Spleen (tissue), 11 donors: ENCODE measurements around the gene PLK5. TPM values are rescaled to one million over a fixed set of nuclear protein-coding genes. Genes with fewer than 3 reads are reported as not detected.

Experiments used
- DNase-seq: peaks from one replicate; pipeline ENCODE4 v3.0.0-alpha.2; 2020
- H3K27ac ChIP-seq, 8 donors: fragments of 200-600 bp; sonication (generic) in 7 of 8; 1 replicate in 4 of 8; 2 replicates in 4 of 8; pipeline versions ENCODE4 v1.5.0 to v1.8.0; 2016 to 2021; ENCODE audit warnings: inconsistent platforms in 4 of 8, mild to moderate bottlenecking in 4 of 8, moderate library complexity in 1 of 8
- H3K27me3 ChIP-seq, 7 donors: fragments of 200-600 bp; sonication (generic) in 6 of 7; replicated peaks in 1 of 7; 1 replicate in 4 of 7; 2 replicates in 3 of 7; pipeline versions ENCODE4 v1.5.0 to v1.8.0; 2016 to 2021; ENCODE audit warnings: inconsistent platforms in 3 of 7, mild to moderate bottlenecking in 1 of 7
- H3K36me3 ChIP-seq, 6 donors: fragments of 200-600 bp; sonication (generic) in 5 of 6; 1 replicate in 4 of 6; 2 replicates in 2 of 6; pipeline versions ENCODE4 v1.5.0 to v1.8.0; 2016 to 2021; ENCODE audit warnings: inconsistent platforms in 2 of 6
- H3K4me1 ChIP-seq, 6 donors: fragments of 200-600 bp; sonication (generic) in 5 of 6; 1 replicate in 3 of 6; 2 replicates in 3 of 6; pipeline versions ENCODE4 v1.5.0 to v1.8.0; 2016 to 2021; ENCODE audit warnings: inconsistent platforms in 3 of 6
- H3K4me3 ChIP-seq, 8 donors: fragments of 200-600 bp; sonication (generic) in 7 of 8; 1 replicate in 4 of 8; 2 replicates in 4 of 8; pipeline versions ENCODE4 v1.5.0 to v1.8.0; 2016 to 2021; ENCODE audit warnings: inconsistent platforms in 4 of 8, mild to moderate bottlenecking in 4 of 8, moderate library complexity in 2 of 8
- H3K9me3 ChIP-seq, 8 donors: fragments of 200-600 bp; sonication (generic) in 7 of 8; 1 replicate in 4 of 8; 2 replicates in 4 of 8; pipeline versions ENCODE4 v1.5.0 to v1.8.0; 2016 to 2021; ENCODE audit warnings: inconsistent platforms in 4 of 8
- CTCF ChIP-seq, 11 experiments: fragments of 200-600 bp in 7 of 11; fragments of 450-650 bp in 4 of 11; sonication (generic) in 4 of 11; IDR thresholded peaks in 8 of 11; conservative IDR thresholded peaks in 3 of 11; 1 replicate in 7 of 11; 2 replicates in 4 of 11; pipeline versions ENCODE4 v1.4.0 to v1.8.0; 2016 to 2021; ENCODE audit warnings: antibody characterized with exemption in 11 of 11, inconsistent platforms in 4 of 11, mild to moderate bottlenecking in 1 of 11
- POLR2A ChIP-seq, 3 donors: fragments of 450-650 bp; IDR thresholded peaks; one replicate each; pipeline ENCODE4 v1.5.1; 2017; ENCODE audit warnings: antibody characterized with exemption in 3 of 3, mild to moderate bottlenecking in 1 of 3
- POLR2AphosphoS5 ChIP-seq, 3 donors: sonication (generic); formaldehyde crosslinking; IDR thresholded peaks; one replicate each; pipeline ENCODE4 v1.5.1; 2017; ENCODE audit warnings: antibody characterized with exemption in 3 of 3
- WGBS, 5 donors: extraction: QIAGEN DNeasy Blood & Tissue Kit in 3 of 5; methylation state at CpG; one replicate each; pipeline versions ENCODE4 v1.1.5 to v1.1.7; 2013 to 2018; 5-methylcytosine and 5-hydroxymethylcytosine counted together
- intact Hi-C: fragments of 100-400 bp; cut with DNase I; formaldehyde crosslinking; loops from one replicate; pipeline ENCODE4 v1.15.0; 2023; ENCODE audit warnings: low total_unique reads
- polyA plus RNA-seq, 3 donors: library from polyadenylated mRNA; stranded (reverse); fragments of 200-250 nt; gene quantifications; one replicate each; pipeline ENCODE4 v1.2.1, GENCODE V29; 2013
- total RNA-seq, 7 donors: library from RNA; depleted of rRNA in 3 of 7; stranded (reverse); fragments of >200 nt in 3 of 7; fragmentation: NEBNext Ultra II Directional in 4 of 7; extraction: Animal tissue kit (Norgen Biotek cat#: 25700) in 4 of 7; gene quantifications; one replicate each; pipeline versions ENCODE4 v1.1.0 to v1.2.1, GENCODE V29; 2016 to 2021
- donor health status: healthy with polysubstance abuse.
- donor health status: DM: no; HTN: no; CAD: no; lungs with moderate emphysema.
- donor health status: DM: no; HTN: no; CAD: no.
- donor health status: Bipolar disorder and iron deficiency.
- donor health status: healthy.
- donor health status: DM: no; HTN: no; CAD: no.
- donor health status: DM: yes; HTN: yes; CAD: no.

PLK5 gene
- total and polyA plus RNA-seq, 10 donors: 0.04 to 0.06 (median 0.06) TPM; not detected in 7

- intact Hi-C loops: no loop called here
- Histone ChIP-seq H3K27ac (no peak overlapping the region), H3K9me3 (no peaks in the 10 kb centered on the region), H3K4me1 (peaks cover 6 to 27% (median 19%) of the 10 kb centered on the region in 6 donors), H3K4me3 (no peak overlapping the region), H3K27me3 (peaks cover 0 to 27% (median 0%) of the 10 kb centered on the region in 7 donors), H3K36me3 (no peaks in the 10 kb centered on the region)
- DNase-seq: peak; percentile 66
- TF ChIP-seq POLR2A (IDR thresholded peaks at IDR 0.05) (no peak), POLR2AphosphoS5 (IDR thresholded peaks at IDR 0.05) (no peak), CTCF (IDR thresholded peaks at IDR 0.05 in 8 of 11, conservative IDR thresholded peaks at IDR 0.05 in 3 of 11) (no peak)
- 92 to 95% (median 94%) methylated on average over 26 to 56 of the region's 56 CpGs for WGBS, 5 donors
Observed at GRCh38 chr19:1486720-1487575, 36.9 kb upstream of the PLK5 start.

DNA sequence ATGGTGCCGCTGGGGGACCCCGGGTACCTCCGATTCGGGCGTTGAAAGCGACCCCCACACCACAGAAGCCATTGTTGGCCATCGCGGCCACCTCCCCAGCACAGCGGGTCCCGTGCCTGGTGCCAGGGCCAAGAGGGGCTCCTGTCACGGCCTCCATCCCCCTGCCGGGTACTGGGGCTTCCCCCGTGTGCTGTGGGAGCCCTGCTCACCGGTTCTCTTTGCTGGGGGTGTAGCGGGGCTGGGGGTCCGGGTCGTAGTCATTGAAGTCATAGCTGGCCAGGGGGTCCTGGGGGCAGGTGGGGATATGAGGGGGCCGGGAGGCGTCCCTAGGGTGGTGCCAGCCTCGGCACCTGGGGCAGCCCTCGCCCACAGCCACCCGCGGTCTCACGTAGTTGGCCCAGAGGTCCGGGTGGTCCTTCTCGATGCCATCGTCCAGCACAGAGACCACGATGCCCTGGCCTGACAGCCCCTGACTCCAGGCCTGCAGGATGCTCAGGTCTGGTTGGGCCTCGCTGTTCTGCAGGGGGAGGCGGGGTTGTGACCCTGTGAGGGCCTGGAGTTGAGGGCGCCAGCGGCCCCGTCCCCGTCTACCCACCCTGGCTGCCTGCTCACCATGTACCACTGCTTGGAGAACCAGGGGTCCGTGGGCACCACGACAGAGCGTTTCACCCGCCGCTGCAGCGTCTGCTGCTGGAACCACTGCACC lies 36.1 kb upstream of the PLK5 start:
- no peaks in the 10 kb centered on the region for H3K9me3 ChIP-seq
- H3K4me3 ChIP-seq: no peak overlapping the region
- peaks cover 0 to 35% (median 0%) of the 10 kb centered on the region in 7 donors for H3K27me3 ChIP-seq
- no peaks in the 10 kb centered on the region for H3K36me3 ChIP-seq
- 87 to 88% (median 88%) methylated on average over 31 to 40 of the region's 40 CpGs for WGBS, 5 donors
- TF ChIP-seq POLR2A (IDR thresholded peaks at IDR 0.05): no peak
- no peak for TF ChIP-seq POLR2AphosphoS5 (IDR thresholded peaks at IDR 0.05)
- no peak for TF ChIP-seq CTCF (IDR thresholded peaks at IDR 0.05 in 8 of 11, conservative IDR thresholded peaks at IDR 0.05 in 3 of 11)
- peaks cover 6 to 34% (median 19%) of the 10 kb centered on the region in 6 donors for H3K4me1 ChIP-seq
- intact Hi-C loops: no loop called here
- no peak overlapping the region for H3K27ac ChIP-seq
- DNase-seq: peak; percentile 78

GRCh38 chr19:1488282-1488601 lies 35.6 kb upstream of the PLK5 start:
- TF ChIP-seq CTCF (IDR thresholded peaks at IDR 0.05 in 8 of 11, conservative IDR thresholded peaks at IDR 0.05 in 3 of 11) (no peak), POLR2A (IDR thresholded peaks at IDR 0.05) (no peak), POLR2AphosphoS5 (IDR thresholded peaks at IDR 0.05) (no peak)
- 55 to 74% (median 62%) methylated on average over 10 to 11 of the region's 11 CpGs for WGBS, 5 donors
- Histone ChIP-seq H3K4me3 (no peak overlapping the region), H3K36me3 (no peaks in the 10 kb centered on the region), H3K27ac (no peak overlapping the region), H3K27me3 (peaks cover 0 to 39% (median 0%) of the 10 kb centered on the region in 7 donors), H3K9me3 (no peaks in the 10 kb centered on the region), H3K4me1 (peaks cover 6 to 34% (median 19%) of the 10 kb centered on the region in 6 donors)
- intact Hi-C loops: no loop called here
- DNase-seq: no peak
